ES-I3 (cell line): Measurements from ENCODE around the gene CCDC186.

Source experiments
- H3K36me3 ChIP-seq: 2 replicates; pipeline ENCODE4 v1.6.1; 2013; ENCODE audit warnings: mild to moderate bottlenecking, low read length, control low read depth, moderate library complexity; ENCODE audit not compliant: insufficient read depth
- H3K4me1 ChIP-seq: 2 replicates; pipeline ENCODE4 v1.6.1; 2013; ENCODE audit warnings: mild to moderate bottlenecking, control low read depth, low read length; ENCODE audit not compliant: insufficient read depth
- H3K9ac ChIP-seq: 2 replicates; pipeline ENCODE4 v1.6.1; 2013; ENCODE audit warnings: low read depth, mild to moderate bottlenecking, low read length, moderate library complexity
- H3K9me3 ChIP-seq: 2 replicates; pipeline ENCODE4 v1.6.1; 2013; ENCODE audit warnings: mild to moderate bottlenecking, low read length, moderate library complexity; ENCODE audit not compliant: control insufficient read depth, insufficient read depth

CCDC186 gene

GRCh38 chr10:114184276-114184675 lies 10.3 kb upstream of the CCDC186 start:
- Histone ChIP-seq H3K36me3 (no peaks in the 10 kb centered on the region), H3K9me3 (no peaks in the 10 kb centered on the region), H3K4me1 (no peaks in the 10 kb centered on the region), H3K9ac (no peak overlapping the region)

GRCh38 chr10:114183563-114183962 lies 9.6 kb upstream of the CCDC186 start:
- H3K9ac ChIP-seq, result no peak overlapping the region
- H3K9me3 ChIP-seq, result no peaks in the 10 kb centered on the region
- no peaks in the 10 kb centered on the region for H3K4me1 ChIP-seq
- no peaks in the 10 kb centered on the region for H3K36me3 ChIP-seq

- H3K36me3 ChIP-seq, result no peaks in the 10 kb centered on the region
- no peaks in the 10 kb centered on the region for H3K4me1 ChIP-seq
- no peak overlapping the region for H3K9ac ChIP-seq
- no peaks in the 10 kb centered on the region for H3K9me3 ChIP-seq
These were observed 8.0 kb upstream of the CCDC186 start for GRCh38 chr10:114181971-114182370.

- Histone ChIP-seq H3K9ac (no peak overlapping the region), H3K4me1 (no peaks in the 10 kb centered on the region), H3K36me3 (no peaks in the 10 kb centered on the region), H3K9me3 (no peaks in the 10 kb centered on the region)
These were observed 6.9 kb upstream of the CCDC186 start for GRCh38 chr10:114180937-114181336.

GRCh38 chr10:114179747-114180146 lies 5.7 kb upstream of the CCDC186 start:
- no peaks in the 10 kb centered on the region for H3K36me3 ChIP-seq
- no peak overlapping the region for H3K9ac ChIP-seq
- no peaks in the 10 kb centered on the region for H3K4me1 ChIP-seq
- no peaks in the 10 kb centered on the region for H3K9me3 ChIP-seq

GRCh38 chr10:114179148-114179547 lies 5.1 kb upstream of the CCDC186 start, which contains the start of gene TDRD1:
TSS of gene TDRD1 (plus strand) at chr10:114179353. CDS start at chr10:114187832, 8,479 bp downstream.
- H3K9ac ChIP-seq, result no peak within 1 kb of the TSS
- H3K9me3 ChIP-seq, result no peaks in the 10 kb centered on the region
- no peaks in the 10 kb centered on the region for H3K36me3 ChIP-seq
- H3K4me1 ChIP-seq, result no peaks in the 10 kb centered on the region

- peaks cover 8% of the 10 kb centered on the region; the same call in 1 of the 2 replicates for H3K4me1 ChIP-seq
- no peak overlapping the region for H3K9ac ChIP-seq
- H3K36me3 ChIP-seq, result no peaks in the 10 kb centered on the region
- no peaks in the 10 kb centered on the region for H3K9me3 ChIP-seq
These were observed 2.5 kb upstream of the CCDC186 start for GRCh38 chr10:114176511-114176910.

- Histone ChIP-seq H3K4me1 (peaks cover 8% of the 10 kb centered on the region; the same call in 1 of the 2 replicates), H3K36me3 (no peaks in the 10 kb centered on the region), H3K9me3 (no peaks in the 10 kb centered on the region), H3K9ac (no peak overlapping the region)
These were observed 1.7 kb upstream of the CCDC186 start for GRCh38 chr10:114175667-114176066.

GRCh38 chr10:114174695-114175188 lies 739 bp upstream of the CCDC186 start:
- no peaks in the 10 kb centered on the region for H3K9me3 ChIP-seq
- H3K36me3 ChIP-seq, result no peaks in the 10 kb centered on the region
- peaks cover 8% of the 10 kb centered on the region; the same call in 1 of the 2 replicates for H3K4me1 ChIP-seq
- peak overlapping the region; percentile 94 for H3K9ac ChIP-seq

GRCh38 chr10:114173603-114173920 lies 441 bp downstream of the CCDC186 start:
- H3K9ac ChIP-seq, result peak overlapping the region; percentile 94

GRCh38 chr10:114172776-114173602 lies 1.0 kb downstream of the CCDC186 start:
- H3K36me3 ChIP-seq, result no peaks in the 10 kb centered on the region
- peaks cover 8% of the 10 kb centered on the region; the same call in 1 of the 2 replicates for H3K4me1 ChIP-seq
- H3K9ac ChIP-seq, result peak overlapping the region; percentile 94
- H3K9me3 ChIP-seq, result 0 out of 2 replicates have a peak, but pooled peaks cover 5% of the 10 kb centered on the region

More at GRCh38 chr10:114173603-114173920, 441 bp downstream of the CCDC186 start:
- Histone ChIP-seq H3K9me3 (0 out of 2 replicates have a peak, but pooled peaks cover 4% of the 10 kb centered on the region), H3K36me3 (no peaks in the 10 kb centered on the region), H3K4me1 (peaks cover 8% of the 10 kb centered on the region; the same call in 1 of the 2 replicates)

- Histone ChIP-seq H3K36me3 (no peaks in the 10 kb centered on the region), H3K9ac (no peak overlapping the region), H3K9me3 (0 out of 2 replicates have a peak, but pooled peaks cover 5% of the 10 kb centered on the region), H3K4me1 (peaks cover 8% of the 10 kb centered on the region; the same call in 1 of the 2 replicates)
These were observed 1.8 kb downstream of the CCDC186 start for GRCh38 chr10:114172216-114172615.

GRCh38 chr10:114168450-114169009 lies 5.5 kb downstream of the CCDC186 start:
- peaks cover 18% of the 10 kb centered on the region; the same call in 1 of the 2 replicates for H3K4me1 ChIP-seq
- 0 out of 2 replicates have a peak, but pooled peaks cover 5% of the 10 kb centered on the region for H3K9me3 ChIP-seq
- no peaks in the 10 kb centered on the region for H3K36me3 ChIP-seq
- H3K9ac ChIP-seq, result no peak overlapping the region

GRCh38 chr10:114167985-114168384 lies 6.0 kb downstream of the CCDC186 start:
- Histone ChIP-seq H3K4me1 (peaks cover 18% of the 10 kb centered on the region; the same call in 1 of the 2 replicates), H3K9ac (no peak overlapping the region), H3K9me3 (0 out of 2 replicates have a peak, but pooled peaks cover 5% of the 10 kb centered on the region), H3K36me3 (no peaks in the 10 kb centered on the region)
